Measurements from ENCODE around the gene OSBP.

DNA sequence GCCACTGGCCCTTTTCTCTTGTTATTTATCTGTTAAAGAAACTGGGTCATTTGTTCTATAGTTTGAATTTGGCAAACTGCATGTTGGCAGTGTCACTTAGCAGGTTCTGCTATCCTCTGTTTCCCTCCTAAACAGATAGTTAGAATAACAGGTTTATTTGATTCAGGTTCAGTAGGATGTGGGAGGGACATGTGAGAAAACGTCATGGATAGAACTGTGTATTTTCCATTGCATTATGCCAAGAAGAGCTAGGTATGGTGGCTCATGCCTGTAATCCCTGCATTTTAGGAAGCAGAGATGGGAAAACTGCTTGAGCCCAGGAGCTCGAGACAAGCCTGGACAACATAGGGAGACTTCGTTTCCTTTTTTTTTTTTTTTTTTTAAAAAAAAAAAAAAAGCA lies 29.0 kb upstream of the OSBP start:
- TF ChIP-seq, protein P1, sequence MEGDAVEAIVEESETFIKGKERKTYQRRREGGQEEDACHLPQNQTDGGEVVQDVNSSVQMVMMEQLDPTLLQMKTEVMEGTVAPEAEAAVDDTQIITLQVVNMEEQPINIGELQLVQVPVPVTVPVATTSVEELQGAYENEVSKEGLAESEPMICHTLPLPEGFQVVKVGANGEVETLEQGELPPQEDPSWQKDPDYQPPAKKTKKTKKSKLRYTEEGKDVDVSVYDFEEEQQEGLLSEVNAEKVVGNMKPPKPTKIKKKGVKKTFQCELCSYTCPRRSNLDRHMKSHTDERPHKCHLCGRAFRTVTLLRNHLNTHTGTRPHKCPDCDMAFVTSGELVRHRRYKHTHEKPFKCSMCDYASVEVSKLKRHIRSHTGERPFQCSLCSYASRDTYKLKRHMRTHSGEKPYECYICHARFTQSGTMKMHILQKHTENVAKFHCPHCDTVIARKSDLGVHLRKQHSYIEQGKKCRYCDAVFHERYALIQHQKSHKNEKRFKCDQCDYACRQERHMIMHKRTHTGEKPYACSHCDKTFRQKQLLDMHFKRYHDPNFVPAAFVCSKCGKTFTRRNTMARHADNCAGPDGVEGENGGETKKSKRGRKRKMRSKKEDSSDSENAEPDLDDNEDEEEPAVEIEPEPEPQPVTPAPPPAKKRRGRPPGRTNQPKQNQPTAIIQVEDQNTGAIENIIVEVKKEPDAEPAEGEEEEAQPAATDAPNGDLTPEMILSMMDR (IDR thresholded peaks at IDR 0.05) = no peak
- TF ChIP-seq POLR2A (IDR thresholded peaks at IDR 0.05; ENCODE audit: low read depth) (no peak), POLR2AphosphoS5 (IDR thresholded peaks at IDR 0.05) (no peak), EP300 (IDR thresholded peaks at IDR 0.05) (no peak)
